HEK293 (cell line): Measurements from ENCODE around the gene RNF115.

Source experiments
- CTCF ChIA-PET: fragments of 350-600 bp; formaldehyde crosslinking; extraction: SDS; loops from one replicate; lab custom pipeline; 2021; ENCODE audit warnings: antibody characterized with exemption; lab: Yijun Ruan, JAX
- POLR2A ChIA-PET: fragments of 300-600 bp; formaldehyde crosslinking; extraction: SDS; loops from one replicate; lab custom pipeline; 2020; ENCODE audit warnings: antibody characterized with exemption, inconsistent platforms; lab: Yijun Ruan, JAX
- H3K27ac ChIP-seq: fragments of 200-500 bp; sonication (Bioruptor generic); 2 replicates; pipeline ENCODE4 v1.5.1; 2014; ENCODE audit warnings: low read depth, low read length, control low read depth, inconsistent platforms; ENCODE audit errors: extremely low read depth
- H3K36me3 ChIP-seq, 2 experiments: fragments of 200-500 bp in 1 of 2; sonication (Bioruptor generic) in 1 of 2; 1 replicate in 1 of 2; 2 replicates in 1 of 2; pipeline ENCODE4 v1.5.1; 2014 to 2017; ENCODE audit warnings: inconsistent platforms in 2 of 2, low read length in 2 of 2; ENCODE audit not compliant: control insufficient read depth in 2 of 2, insufficient read depth in 1 of 2
- H3K4me1 ChIP-seq: fragments of 200-500 bp; sonication (Bioruptor generic); 2 replicates; pipeline ENCODE4 v1.5.1; 2014; ENCODE audit warnings: mild to moderate bottlenecking, low read length, inconsistent platforms; ENCODE audit not compliant: control insufficient read depth, insufficient read depth
- H3K4me3 ChIP-seq: 2 replicates; pipeline ENCODE4 v1.5.1; 2011; ENCODE audit warnings: low read depth, mild to moderate bottlenecking, control low read depth, low read length, moderate library complexity
- H3K9me3 ChIP-seq: fragments of 200-500 bp; sonication (Bioruptor generic); 2 replicates; pipeline ENCODE4 v1.5.1; 2014; ENCODE audit warnings: low read depth, low read length, inconsistent platforms; ENCODE audit not compliant: control insufficient read depth, insufficient read depth
- OSR2 ChIP-seq: fragments of 450-650 bp; formaldehyde crosslinking; IDR thresholded peaks from 2 replicates; pipeline ENCODE4 v1.5.1; 2016; ENCODE audit warnings: missing biosample characterization, missing genetic modification characterization
- SCRT2 ChIP-seq: fragments of 450-650 bp; formaldehyde crosslinking; IDR thresholded peaks from 2 replicates; pipeline ENCODE4 v1.5.1; 2016; ENCODE audit warnings: missing biosample characterization, missing genetic modification characterization
- ZBTB10 ChIP-seq: fragments of 450-650 bp; formaldehyde crosslinking; IDR thresholded peaks from 2 replicates; pipeline ENCODE4 v1.5.1; 2016; ENCODE audit warnings: missing biosample characterization, missing genetic modification characterization
- ZBTB8A ChIP-seq: fragments of 450-650 bp; formaldehyde crosslinking; IDR thresholded peaks from 2 replicates; pipeline ENCODE4 v1.5.1; 2016; ENCODE audit warnings: missing biosample characterization, missing genetic modification characterization
- ZNF157 ChIP-seq: fragments of 450-650 bp; formaldehyde crosslinking; IDR thresholded peaks from 2 replicates; pipeline ENCODE4 v1.5.1; 2016; ENCODE audit warnings: missing biosample characterization, missing genetic modification characterization
- ZNF26 ChIP-seq: fragments of 450-650 bp; formaldehyde crosslinking; IDR thresholded peaks from 2 replicates; pipeline ENCODE4 v1.5.1; 2016; ENCODE audit warnings: missing biosample characterization, missing genetic modification characterization
- ZNF292 ChIP-seq: fragments of 450-650 bp; formaldehyde crosslinking; IDR thresholded peaks from 2 replicates; pipeline ENCODE4 v1.5.1; 2016; ENCODE audit warnings: low read depth, missing biosample characterization, missing genetic modification characterization, borderline replicate concordance
- ZNF433 ChIP-seq: fragments of 450-650 bp; formaldehyde crosslinking; IDR thresholded peaks from 2 replicates; pipeline ENCODE4 v1.5.1; 2016; ENCODE audit warnings: missing biosample characterization, missing genetic modification characterization, low read depth
- ZNF473 ChIP-seq: fragments of 450-650 bp; formaldehyde crosslinking; IDR thresholded peaks from 2 replicates; pipeline ENCODE4 v1.5.1; 2017; ENCODE audit warnings: missing biosample characterization, missing genetic modification characterization
- ZNF48 ChIP-seq: fragments of 450-650 bp; formaldehyde crosslinking; IDR thresholded peaks from 2 replicates; pipeline ENCODE4 v1.5.1; 2016; ENCODE audit warnings: missing biosample characterization, missing genetic modification characterization
- ZNF558 ChIP-seq: fragments of 450-650 bp; formaldehyde crosslinking; IDR thresholded peaks from 2 replicates; pipeline ENCODE4 v1.5.1; 2016; ENCODE audit warnings: missing biosample characterization, missing genetic modification characterization
- ZNF585B ChIP-seq: fragments of 450-650 bp; formaldehyde crosslinking; IDR thresholded peaks from 2 replicates; pipeline ENCODE4 v1.5.1; 2016; ENCODE audit warnings: missing biosample characterization, missing genetic modification characterization
- ZNF639 ChIP-seq: fragments of 450-650 bp; formaldehyde crosslinking; IDR thresholded peaks from 2 replicates; pipeline ENCODE4 v1.5.1; 2016; ENCODE audit warnings: missing biosample characterization, missing genetic modification characterization
- ZXDB ChIP-seq: fragments of 450-650 bp; formaldehyde crosslinking; IDR thresholded peaks from 2 replicates; pipeline ENCODE4 v1.5.1; 2016; ENCODE audit warnings: missing biosample characterization, missing genetic modification characterization
- TF ChIP-seq, protein P1 (sequence below): fragments of 450-650 bp; formaldehyde crosslinking; conservative IDR thresholded peaks from 2 replicates; pipeline ENCODE4 v1.5.1; 2016; ENCODE audit warnings: low read depth, missing biosample characterization, missing genetic modification characterization
- TF ChIP-seq, protein P2 (sequence below): fragments of 450-650 bp; formaldehyde crosslinking; IDR thresholded peaks from 2 replicates; pipeline ENCODE4 v1.5.1; 2016; ENCODE audit warnings: missing biosample characterization, missing genetic modification characterization

Gene RNF115

DNA sequence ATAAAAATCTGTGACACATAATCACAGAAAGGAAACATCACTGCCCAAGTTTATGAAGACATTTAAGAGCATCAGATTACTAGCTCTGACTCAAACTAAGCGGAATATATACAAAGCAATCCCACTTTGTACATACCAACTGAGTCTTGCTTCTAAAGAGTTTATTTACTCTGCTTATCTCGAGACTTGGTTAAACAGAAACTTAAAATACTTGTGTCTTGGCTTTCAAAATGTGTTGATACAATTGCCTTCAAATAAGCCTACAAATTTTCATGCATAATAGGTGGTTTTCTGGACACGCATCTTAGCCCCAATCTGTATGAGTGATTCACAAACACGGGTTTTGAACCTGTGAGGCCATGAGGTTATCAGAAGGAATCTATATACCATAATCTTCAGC is 83.6 kb downstream of the RNF115 start (continued):
- TF ChIP-seq ZBTB10 (tag by site-specific recombination), result no peak
- TF ChIP-seq, protein P1, sequence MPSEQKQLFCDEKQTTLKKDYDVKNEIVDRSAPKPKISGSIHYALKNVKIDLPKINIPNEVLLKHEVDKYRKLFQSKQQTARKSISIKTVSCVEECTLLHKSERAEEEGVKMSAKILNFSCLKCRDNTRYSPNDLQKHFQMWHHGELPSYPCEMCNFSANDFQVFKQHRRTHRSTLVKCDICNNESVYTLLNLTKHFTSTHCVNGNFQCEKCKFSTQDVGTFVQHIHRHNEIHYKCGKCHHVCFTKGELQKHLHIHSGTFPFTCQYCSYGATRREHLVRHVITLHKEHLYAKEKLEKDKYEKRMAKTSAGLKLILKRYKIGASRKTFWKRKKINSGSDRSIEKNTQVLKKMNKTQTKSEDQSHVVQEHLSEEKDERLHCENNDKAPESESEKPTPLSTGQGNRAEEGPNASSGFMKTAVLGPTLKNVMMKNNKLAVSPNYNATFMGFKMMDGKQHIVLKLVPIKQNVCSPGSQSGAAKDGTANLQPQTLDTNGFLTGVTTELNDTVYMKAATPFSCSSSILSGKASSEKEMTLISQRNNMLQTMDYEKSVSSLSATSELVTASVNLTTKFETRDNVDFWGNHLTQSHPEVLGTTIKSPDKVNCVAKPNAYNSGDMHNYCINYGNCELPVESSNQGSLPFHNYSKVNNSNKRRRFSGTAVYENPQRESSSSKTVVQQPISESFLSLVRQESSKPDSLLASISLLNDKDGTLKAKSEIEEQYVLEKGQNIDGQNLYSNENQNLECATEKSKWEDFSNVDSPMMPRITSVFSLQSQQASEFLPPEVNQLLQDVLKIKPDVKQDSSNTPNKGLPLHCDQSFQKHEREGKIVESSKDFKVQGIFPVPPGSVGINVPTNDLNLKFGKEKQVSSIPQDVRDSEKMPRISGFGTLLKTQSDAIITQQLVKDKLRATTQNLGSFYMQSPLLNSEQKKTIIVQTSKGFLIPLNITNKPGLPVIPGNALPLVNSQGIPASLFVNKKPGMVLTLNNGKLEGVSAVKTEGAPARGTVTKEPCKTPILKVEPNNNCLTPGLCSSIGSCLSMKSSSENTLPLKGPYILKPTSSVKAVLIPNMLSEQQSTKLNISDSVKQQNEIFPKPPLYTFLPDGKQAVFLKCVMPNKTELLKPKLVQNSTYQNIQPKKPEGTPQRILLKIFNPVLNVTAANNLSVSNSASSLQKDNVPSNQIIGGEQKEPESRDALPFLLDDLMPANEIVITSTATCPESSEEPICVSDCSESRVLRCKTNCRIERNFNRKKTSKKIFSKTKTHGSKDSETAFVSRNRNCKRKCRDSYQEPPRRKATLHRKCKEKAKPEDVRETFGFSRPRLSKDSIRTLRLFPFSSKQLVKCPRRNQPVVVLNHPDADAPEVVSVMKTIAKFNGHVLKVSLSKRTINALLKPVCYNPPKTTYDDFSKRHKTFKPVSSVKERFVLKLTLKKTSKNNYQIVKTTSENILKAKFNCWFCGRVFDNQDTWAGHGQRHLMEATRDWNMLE (tag by site-specific recombination), result no peak

DNA sequence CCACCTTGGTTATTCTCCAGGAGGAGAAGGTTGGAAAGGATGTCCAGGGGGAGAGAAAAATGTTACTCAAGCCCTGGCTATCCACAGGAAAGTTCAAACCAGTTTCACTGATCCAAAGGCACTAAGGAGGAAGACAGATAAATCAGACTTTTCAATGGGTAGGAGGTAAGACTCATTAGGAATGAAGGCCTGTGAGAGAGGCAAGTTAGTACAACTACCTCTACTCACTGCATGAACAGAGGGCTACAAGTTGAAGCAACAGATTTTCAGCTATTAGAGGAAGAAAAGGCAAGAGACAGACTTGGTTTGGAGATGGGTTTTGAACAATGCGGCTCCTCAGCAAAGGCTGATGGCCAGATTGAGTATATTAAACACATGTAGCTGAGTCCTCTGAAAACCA is 87.7 kb downstream of the RNF115 start:
- no peak overlapping the region for H3K4me3 ChIP-seq
- TF ChIP-seq SCRT2 (tag by site-specific recombination), result peak; percentile 35; the same call in 1 of the 2 replicates
- no peak for TF ChIP-seq ZNF292 (tag by site-specific recombination)
- TF ChIP-seq, all 188 proteins: peak for 1
- Histone ChIP-seq H3K4me1 (0 out of 2 replicates have a peak, but pooled peaks cover 2% of the 10 kb centered on the region), H3K9me3 (no peaks in the 10 kb centered on the region), H3K27ac (no peak overlapping the region), H3K36me3 (no peaks in the 10 kb centered on the region)
- ChIA-PET CTCF (interaction anchor here (0.9 kb wide), 1 partner anchor 16 kb away, joined by 5 read pairs; no protein-coding TSS in a partner anchor), POLR2A (no interaction called here)

DNA sequence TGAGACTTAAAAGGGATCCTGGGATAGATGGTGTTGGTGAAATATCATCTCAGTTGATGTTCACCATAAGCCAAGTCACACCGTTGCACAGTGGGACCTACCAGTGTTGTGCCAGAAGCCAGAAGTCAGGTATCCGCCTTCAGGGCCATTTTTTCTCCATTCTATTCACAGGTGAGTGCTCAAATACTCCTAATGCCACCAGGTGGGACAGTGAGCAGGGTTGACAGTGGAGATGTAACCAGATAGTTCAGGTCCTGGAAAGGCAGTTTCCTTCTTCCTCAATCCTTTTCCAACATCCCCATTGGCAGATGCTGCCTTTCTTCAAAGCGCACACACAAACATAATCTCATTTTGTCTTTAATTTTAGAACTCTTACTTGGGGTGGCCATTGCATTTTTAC is 93.0 kb downstream of the RNF115 start:
- H3K4me1 ChIP-seq, result no peaks in the 10 kb centered on the region
- H3K9me3 ChIP-seq, result no peaks in the 10 kb centered on the region
- CTCF ChIA-PET, result no interaction called here
- H3K4me3 ChIP-seq, result no peak overlapping the region
- H3K36me3 ChIP-seq, result no peaks in the 10 kb centered on the region
- TF ChIP-seq ZNF48 (tag by site-specific recombination), result no peak
- POLR2A ChIA-PET, result no interaction called here
- H3K27ac ChIP-seq, result no peak overlapping the region

DNA sequence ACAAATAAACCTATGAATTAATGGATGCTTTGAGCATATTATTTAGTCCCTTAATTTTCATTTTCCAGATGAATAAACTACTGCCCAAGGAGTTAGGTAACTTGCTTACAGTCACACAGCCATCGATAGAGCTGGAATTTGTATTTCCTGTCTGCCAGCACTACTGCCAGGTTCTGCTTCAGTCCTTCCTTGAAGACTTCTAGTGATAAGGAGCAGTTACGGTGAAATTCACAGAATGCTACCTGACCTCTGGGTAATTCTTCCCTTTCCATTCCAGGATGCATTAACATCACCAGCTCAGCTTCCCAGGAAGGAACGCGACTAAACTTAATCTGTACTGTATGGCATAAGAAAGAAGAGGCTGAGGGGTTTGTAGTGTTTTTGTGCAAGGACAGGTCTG is 93.4 kb downstream of the RNF115 start:
- CTCF ChIA-PET, result no interaction called here
- no peaks in the 10 kb centered on the region for H3K36me3 ChIP-seq
- POLR2A ChIA-PET, result no interaction called here
- no peak overlapping the region for H3K27ac ChIP-seq
- H3K4me3 ChIP-seq, result no peak overlapping the region
- H3K9me3 ChIP-seq, result no peaks in the 10 kb centered on the region
- H3K4me1 ChIP-seq, result no peaks in the 10 kb centered on the region
- no peak for TF ChIP-seq ZNF157 (tag by site-specific recombination)
- TF ChIP-seq ZNF639 (tag by site-specific recombination), result no peak
- no peak for TF ChIP-seq ZNF558 (tag by site-specific recombination)
- TF ChIP-seq ZXDB (tag by site-specific recombination), result no peak
- TF ChIP-seq OSR2 (tag by site-specific recombination), result no peak
- no peak for TF ChIP-seq ZNF585B (tag by site-specific recombination)
- no peak for TF ChIP-seq ZNF433 (tag by site-specific recombination)
- TF ChIP-seq, protein P2, sequence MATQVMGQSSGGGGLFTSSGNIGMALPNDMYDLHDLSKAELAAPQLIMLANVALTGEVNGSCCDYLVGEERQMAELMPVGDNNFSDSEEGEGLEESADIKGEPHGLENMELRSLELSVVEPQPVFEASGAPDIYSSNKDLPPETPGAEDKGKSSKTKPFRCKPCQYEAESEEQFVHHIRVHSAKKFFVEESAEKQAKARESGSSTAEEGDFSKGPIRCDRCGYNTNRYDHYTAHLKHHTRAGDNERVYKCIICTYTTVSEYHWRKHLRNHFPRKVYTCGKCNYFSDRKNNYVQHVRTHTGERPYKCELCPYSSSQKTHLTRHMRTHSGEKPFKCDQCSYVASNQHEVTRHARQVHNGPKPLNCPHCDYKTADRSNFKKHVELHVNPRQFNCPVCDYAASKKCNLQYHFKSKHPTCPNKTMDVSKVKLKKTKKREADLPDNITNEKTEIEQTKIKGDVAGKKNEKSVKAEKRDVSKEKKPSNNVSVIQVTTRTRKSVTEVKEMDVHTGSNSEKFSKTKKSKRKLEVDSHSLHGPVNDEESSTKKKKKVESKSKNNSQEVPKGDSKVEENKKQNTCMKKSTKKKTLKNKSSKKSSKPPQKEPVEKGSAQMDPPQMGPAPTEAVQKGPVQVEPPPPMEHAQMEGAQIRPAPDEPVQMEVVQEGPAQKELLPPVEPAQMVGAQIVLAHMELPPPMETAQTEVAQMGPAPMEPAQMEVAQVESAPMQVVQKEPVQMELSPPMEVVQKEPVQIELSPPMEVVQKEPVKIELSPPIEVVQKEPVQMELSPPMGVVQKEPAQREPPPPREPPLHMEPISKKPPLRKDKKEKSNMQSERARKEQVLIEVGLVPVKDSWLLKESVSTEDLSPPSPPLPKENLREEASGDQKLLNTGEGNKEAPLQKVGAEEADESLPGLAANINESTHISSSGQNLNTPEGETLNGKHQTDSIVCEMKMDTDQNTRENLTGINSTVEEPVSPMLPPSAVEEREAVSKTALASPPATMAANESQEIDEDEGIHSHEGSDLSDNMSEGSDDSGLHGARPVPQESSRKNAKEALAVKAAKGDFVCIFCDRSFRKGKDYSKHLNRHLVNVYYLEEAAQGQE (tag by site-specific recombination), result no peak
- no peak for TF ChIP-seq ZNF473 (tag by site-specific recombination)
- TF ChIP-seq ZNF26 (tag by site-specific recombination), result no peak
- TF ChIP-seq ZBTB8A (tag by site-specific recombination), result no peak
